WTC11 (cell line): ENCODE measurements around the gene C17orf67. TPM values are rescaled to one million over a fixed set of nuclear protein-coding genes. Genes with fewer than 3 reads are reported as not detected.

Experiments used
- ATAC-seq: fragments of 200-7000 bp; cut with Tn5 transposase; 2 replicates; pipeline ENCODE4 v1.10.0; 2021; ENCODE audit warnings: mild to moderate bottlenecking, moderate library complexity
- CTCF ChIA-PET: fragments of 300-600 bp; sonication (Branson Sonifier 250); formaldehyde crosslinking; loops from one replicate; lab custom pipeline; 2021; ENCODE audit warnings: antibody characterized with exemption; lab: Charles Lee
- POLR2A ChIA-PET: fragments of 350-600 bp; sonication (Branson Sonifier 250); formaldehyde crosslinking; loops from one replicate; lab custom pipeline; 2021; ENCODE audit warnings: antibody characterized with exemption; lab: Charles Lee
- DNase-seq: peaks from one replicate; pipeline ENCODE4 v3.0.0; 2021; ENCODE audit warnings: low spot score
- H3K27ac Mint-ChIP-seq: 2 replicates; pipeline ENCODE4 v1.8.0; 2021; ENCODE audit warnings: mixed read lengths
- H3K27me3 Mint-ChIP-seq: 2 replicates; pipeline ENCODE4 v1.8.0; 2021; ENCODE audit warnings: low read depth, mild to moderate bottlenecking, moderate library complexity, mixed read lengths
- H3K36me3 Mint-ChIP-seq: 2 replicates; pipeline ENCODE4 v1.8.0; 2021; ENCODE audit warnings: mixed read lengths
- H3K4me1 Mint-ChIP-seq: 2 replicates; pipeline ENCODE4 v1.8.0; 2022; ENCODE audit warnings: mixed read lengths
- H3K4me3 Mint-ChIP-seq: 2 replicates; pipeline ENCODE4 v1.8.0; 2021; ENCODE audit warnings: mild to moderate bottlenecking, moderate library complexity, mixed read lengths
- H3K9me3 Mint-ChIP-seq: 2 replicates; pipeline ENCODE4 v1.8.0; 2021; ENCODE audit warnings: mixed read lengths
- AFF4 ChIP-seq: sonication (generic); formaldehyde crosslinking; IDR thresholded peaks from 2 replicates; pipeline ENCODE4 v1.8.1; 2023; ENCODE audit warnings: mild to moderate bottlenecking, missing genetic modification reagents, borderline replicate concordance
- ARID4B ChIP-seq: sonication (generic); formaldehyde crosslinking; IDR thresholded peaks from 2 replicates; pipeline ENCODE4 v1.8.0; 2023; ENCODE audit warnings: missing genetic modification reagents, mild to moderate bottlenecking, borderline replicate concordance
- ATF1 ChIP-seq: sonication (generic); formaldehyde crosslinking; IDR thresholded peaks from 2 replicates; pipeline ENCODE4 v1.8.1; 2023; ENCODE audit warnings: mild to moderate bottlenecking, moderate library complexity, missing genetic modification reagents
- FOXK1 ChIP-seq: sonication (generic); formaldehyde crosslinking; IDR thresholded peaks from 2 replicates; pipeline ENCODE4 v1.8.0; 2022; ENCODE audit warnings: mild to moderate bottlenecking, moderate library complexity, missing genetic modification reagents
- NFATC4 ChIP-seq: fragments of 250-450 bp; sonication (Bioruptor Pico); IDR thresholded peaks from 2 replicates; pipeline ENCODE4 v1.9.0; 2021; ENCODE audit warnings: mild to moderate bottlenecking
- ZBTB21 ChIP-seq: sonication (generic); formaldehyde crosslinking; IDR thresholded peaks from 2 replicates; pipeline ENCODE4 v1.8.1; 2023; ENCODE audit warnings: mild to moderate bottlenecking, missing genetic modification reagents, borderline replicate concordance
- ZNF396 ChIP-seq: fragments of 250-450 bp; sonication (Bioruptor Pico); IDR thresholded peaks from 2 replicates; pipeline ENCODE4 v1.8.0; 2021; ENCODE audit warnings: mild to moderate bottlenecking, moderate library complexity, borderline replicate concordance
- ZNF512 ChIP-seq: sonication (generic); formaldehyde crosslinking; IDR thresholded peaks from 2 replicates; pipeline ENCODE4 v1.8.1; 2022; ENCODE audit warnings: missing genetic modification reagents, borderline replicate concordance
- total RNA-seq: library from RNA; stranded (reverse); gene quantifications from 3 replicates; pipeline ENCODE4 v1.2.3, GENCODE V29; 2021
- TF ChIP-seq, protein P1 (sequence below): sonication (generic); formaldehyde crosslinking; IDR thresholded peaks from 2 replicates; pipeline ENCODE4 v1.8.0; 2022; ENCODE audit warnings: mild to moderate bottlenecking, missing genetic modification reagents
- TF ChIP-seq, protein P2 (sequence below): sonication (generic); formaldehyde crosslinking; conservative IDR thresholded peaks from 2 replicates; pipeline ENCODE4 v1.8.1; 2023; ENCODE audit warnings: mild to moderate bottlenecking, low read depth, missing genetic modification reagents, moderate library complexity
- TF ChIP-seq, protein P3 (sequence below): sonication (generic); formaldehyde crosslinking; IDR thresholded peaks from 2 replicates; pipeline ENCODE4 v1.8.0; 2023; ENCODE audit warnings: missing genetic modification reagents

C17orf67 gene
- total RNA-seq, 1 experiment from 2014 or later: 3.3 TPM

DNA sequence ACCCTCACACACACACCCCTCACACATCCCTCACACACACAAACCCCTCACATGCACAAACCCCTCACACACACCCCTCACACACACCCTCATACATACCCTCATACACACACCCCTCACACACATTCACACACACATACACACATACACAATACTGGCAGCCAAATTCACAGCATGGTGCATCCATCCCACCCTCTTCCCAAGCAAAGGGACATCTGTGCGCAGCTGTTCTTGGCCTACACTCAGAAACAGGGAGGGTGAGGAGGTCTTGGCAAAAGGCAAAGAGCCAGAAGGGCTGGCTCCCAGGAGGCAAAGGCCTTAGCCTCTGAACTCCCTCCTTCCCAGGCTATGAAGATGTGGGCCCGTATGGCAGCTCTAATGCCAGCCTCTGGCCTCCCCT is 23.4 kb downstream of the C17orf67 start (continued):
- no peak for TF ChIP-seq ARID4B (CRISPR knock-in tag)

GRCh38 chr17:56809820-56810179 is 23.9 kb downstream of the C17orf67 start:
- POLR2A ChIA-PET: no interaction called here
- Mint-ChIP-seq H3K4me3 (no peak overlapping the region), H3K27ac (no peak overlapping the region), H3K36me3 (0 out of 2 replicates have a peak, but pooled peaks cover 3% of the 10 kb centered on the region), H3K4me1 (peaks cover 3% of the 10 kb centered on the region; the same call in 1 of the 2 replicates), H3K9me3 (no peaks in the 10 kb centered on the region), H3K27me3 (no peaks in the 10 kb centered on the region)
- DNase-seq (no peak), ATAC-seq (no peak)
- CTCF ChIA-PET: no interaction called here
- TF ChIP-seq ZNF396 (no peak), ZNF512 (CRISPR knock-in tag) (no peak), FOXK1 (CRISPR knock-in tag) (no peak), ZBTB21 (CRISPR knock-in tag) (no peak), ARID4B (CRISPR knock-in tag) (no peak), NFATC4 (CRISPR knock-in tag) (no peak), AFF4 (CRISPR knock-in tag) (no peak), ATF1 (no peak)
- TF ChIP-seq, protein P1, sequence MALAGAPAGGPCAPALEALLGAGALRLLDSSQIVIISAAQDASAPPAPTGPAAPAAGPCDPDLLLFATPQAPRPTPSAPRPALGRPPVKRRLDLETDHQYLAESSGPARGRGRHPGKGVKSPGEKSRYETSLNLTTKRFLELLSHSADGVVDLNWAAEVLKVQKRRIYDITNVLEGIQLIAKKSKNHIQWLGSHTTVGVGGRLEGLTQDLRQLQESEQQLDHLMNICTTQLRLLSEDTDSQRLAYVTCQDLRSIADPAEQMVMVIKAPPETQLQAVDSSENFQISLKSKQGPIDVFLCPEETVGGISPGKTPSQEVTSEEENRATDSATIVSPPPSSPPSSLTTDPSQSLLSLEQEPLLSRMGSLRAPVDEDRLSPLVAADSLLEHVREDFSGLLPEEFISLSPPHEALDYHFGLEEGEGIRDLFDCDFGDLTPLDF: no peak
- TF ChIP-seq, protein P2, sequence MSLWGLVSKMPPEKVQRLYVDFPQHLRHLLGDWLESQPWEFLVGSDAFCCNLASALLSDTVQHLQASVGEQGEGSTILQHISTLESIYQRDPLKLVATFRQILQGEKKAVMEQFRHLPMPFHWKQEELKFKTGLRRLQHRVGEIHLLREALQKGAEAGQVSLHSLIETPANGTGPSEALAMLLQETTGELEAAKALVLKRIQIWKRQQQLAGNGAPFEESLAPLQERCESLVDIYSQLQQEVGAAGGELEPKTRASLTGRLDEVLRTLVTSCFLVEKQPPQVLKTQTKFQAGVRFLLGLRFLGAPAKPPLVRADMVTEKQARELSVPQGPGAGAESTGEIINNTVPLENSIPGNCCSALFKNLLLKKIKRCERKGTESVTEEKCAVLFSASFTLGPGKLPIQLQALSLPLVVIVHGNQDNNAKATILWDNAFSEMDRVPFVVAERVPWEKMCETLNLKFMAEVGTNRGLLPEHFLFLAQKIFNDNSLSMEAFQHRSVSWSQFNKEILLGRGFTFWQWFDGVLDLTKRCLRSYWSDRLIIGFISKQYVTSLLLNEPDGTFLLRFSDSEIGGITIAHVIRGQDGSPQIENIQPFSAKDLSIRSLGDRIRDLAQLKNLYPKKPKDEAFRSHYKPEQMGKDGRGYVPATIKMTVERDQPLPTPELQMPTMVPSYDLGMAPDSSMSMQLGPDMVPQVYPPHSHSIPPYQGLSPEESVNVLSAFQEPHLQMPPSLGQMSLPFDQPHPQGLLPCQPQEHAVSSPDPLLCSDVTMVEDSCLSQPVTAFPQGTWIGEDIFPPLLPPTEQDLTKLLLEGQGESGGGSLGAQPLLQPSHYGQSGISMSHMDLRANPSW (CRISPR knock-in tag): no peak
- TF ChIP-seq, protein P3, sequence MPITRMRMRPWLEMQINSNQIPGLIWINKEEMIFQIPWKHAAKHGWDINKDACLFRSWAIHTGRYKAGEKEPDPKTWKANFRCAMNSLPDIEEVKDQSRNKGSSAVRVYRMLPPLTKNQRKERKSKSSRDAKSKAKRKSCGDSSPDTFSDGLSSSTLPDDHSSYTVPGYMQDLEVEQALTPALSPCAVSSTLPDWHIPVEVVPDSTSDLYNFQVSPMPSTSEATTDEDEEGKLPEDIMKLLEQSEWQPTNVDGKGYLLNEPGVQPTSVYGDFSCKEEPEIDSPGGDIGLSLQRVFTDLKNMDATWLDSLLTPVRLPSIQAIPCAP (CRISPR knock-in tag): no peak
